ENCODE measurements around the gene SH3D19. TPM values are rescaled to one million over a fixed set of nuclear protein-coding genes. Genes with fewer than 3 reads are reported as not detected.
A peak's percentile ranks its signal among the peaks of the same experiment; 100 is the strongest.

SH3D19 gene
- total and polyA plus RNA-seq, 4 donors, result 22.1 to 69.2 (median 50.8) TPM

DNA sequence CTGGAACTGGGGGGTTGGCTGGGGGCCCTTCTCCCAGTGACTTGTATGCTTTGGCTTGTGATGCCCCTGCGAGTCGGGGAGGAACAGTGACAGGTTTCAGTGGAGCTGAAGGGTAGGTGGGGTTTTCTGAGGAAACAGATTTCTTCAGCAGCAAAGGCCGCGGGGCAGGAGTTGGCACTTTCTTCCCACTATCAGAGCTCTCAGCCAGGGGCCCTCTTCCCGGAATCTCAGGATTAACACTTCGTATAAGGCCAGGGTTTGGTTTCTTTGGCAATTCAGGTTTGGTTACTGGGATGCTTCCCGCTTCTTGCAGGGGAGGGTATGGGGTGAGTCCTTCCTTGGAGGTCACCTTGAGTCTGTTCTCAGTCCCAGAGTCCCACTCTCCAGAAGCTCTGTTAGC is 150.6 kb downstream of the SH3D19 start:
- H3K27ac ChIP-seq (ENCODE audit: low read depth in 1 of 2, low read length in 1 of 2), result peak overlapping the region in 1 of 2 donors; percentile 18
- peak overlapping the region in 1 of 2 donors; percentile 32 for H3K9ac ChIP-seq (ENCODE audit: insufficient read depth in 1 of 2, low read length in 2 of 2)
- no peaks in the 10 kb centered on the region for H3K27me3 ChIP-seq (ENCODE audit: control insufficient read depth in 3 of 3, insufficient read depth in 3 of 3, low read length in 2 of 3)
- H3K9me3 ChIP-seq (ENCODE audit: control insufficient read depth in 4 of 4, insufficient read depth in 3 of 4, low read length in 3 of 4), result no peaks in the 10 kb centered on the region
- no peak for ATAC-seq (ENCODE audit: insufficient read depth, low FRiP score)
- DNase-seq, result no peak
- peaks cover 10 to 38% (median 14%) of the 10 kb centered on the region in 4 donors for H3K36me3 ChIP-seq (ENCODE audit: control insufficient read depth in 4 of 4, insufficient read depth in 4 of 4, low read length in 4 of 4)
- peaks cover 2 to 55% (median 14%) of the 10 kb centered on the region in 5 donors for H3K4me1 ChIP-seq (ENCODE audit: control insufficient read depth in 5 of 5, insufficient read depth in 5 of 5, low read length in 5 of 5)
- WGBS, 2 donors, result 84 to 87% methylated on average over 7 of the region's 7 CpGs
- no peak overlapping the region for H3K4me3 ChIP-seq
- TF ChIP-seq, protein P1, sequence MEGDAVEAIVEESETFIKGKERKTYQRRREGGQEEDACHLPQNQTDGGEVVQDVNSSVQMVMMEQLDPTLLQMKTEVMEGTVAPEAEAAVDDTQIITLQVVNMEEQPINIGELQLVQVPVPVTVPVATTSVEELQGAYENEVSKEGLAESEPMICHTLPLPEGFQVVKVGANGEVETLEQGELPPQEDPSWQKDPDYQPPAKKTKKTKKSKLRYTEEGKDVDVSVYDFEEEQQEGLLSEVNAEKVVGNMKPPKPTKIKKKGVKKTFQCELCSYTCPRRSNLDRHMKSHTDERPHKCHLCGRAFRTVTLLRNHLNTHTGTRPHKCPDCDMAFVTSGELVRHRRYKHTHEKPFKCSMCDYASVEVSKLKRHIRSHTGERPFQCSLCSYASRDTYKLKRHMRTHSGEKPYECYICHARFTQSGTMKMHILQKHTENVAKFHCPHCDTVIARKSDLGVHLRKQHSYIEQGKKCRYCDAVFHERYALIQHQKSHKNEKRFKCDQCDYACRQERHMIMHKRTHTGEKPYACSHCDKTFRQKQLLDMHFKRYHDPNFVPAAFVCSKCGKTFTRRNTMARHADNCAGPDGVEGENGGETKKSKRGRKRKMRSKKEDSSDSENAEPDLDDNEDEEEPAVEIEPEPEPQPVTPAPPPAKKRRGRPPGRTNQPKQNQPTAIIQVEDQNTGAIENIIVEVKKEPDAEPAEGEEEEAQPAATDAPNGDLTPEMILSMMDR (IDR thresholded peaks at IDR 0.05; ENCODE audit: control extremely low read depth, extremely low read depth), result no peak

DNA sequence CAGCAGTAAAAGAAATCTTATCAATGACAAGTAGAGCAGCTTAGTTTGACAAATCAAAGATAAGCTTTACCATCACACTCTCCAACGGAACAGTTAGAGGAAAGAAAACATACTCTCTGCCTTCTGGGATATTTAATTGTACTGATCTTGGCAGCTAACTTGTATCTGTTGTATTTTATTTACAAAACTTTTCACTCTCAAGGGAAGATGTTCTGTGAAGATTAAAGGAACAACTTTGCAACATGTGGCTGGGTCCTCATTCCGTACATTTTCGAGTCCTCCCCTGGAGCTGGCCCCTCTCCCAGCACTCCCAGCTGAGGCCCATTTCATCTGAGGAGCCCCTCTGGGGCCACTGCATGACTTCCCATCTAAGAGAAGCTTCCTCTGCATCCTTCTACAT is 151.5 kb downstream of the SH3D19 start:
- WGBS, 2 donors, result 36 to 62% methylated on average over 3 of the region's 3 CpGs
- no peaks in the 10 kb centered on the region for H3K9me3 ChIP-seq (ENCODE audit: control insufficient read depth in 4 of 4, insufficient read depth in 3 of 4, low read length in 3 of 4)
- TF ChIP-seq, protein P1 (IDR thresholded peaks at IDR 0.05; ENCODE audit: control extremely low read depth, extremely low read depth), result no peak
- DNase-seq, result peak; percentile 87 to 97 (median 95)
- no peak overlapping the region for H3K4me3 ChIP-seq
- no peaks in the 10 kb centered on the region for H3K27me3 ChIP-seq (ENCODE audit: control insufficient read depth in 3 of 3, insufficient read depth in 3 of 3, low read length in 2 of 3)
- peaks cover 2 to 64% (median 16%) of the 10 kb centered on the region in 5 donors for H3K4me1 ChIP-seq (ENCODE audit: control insufficient read depth in 5 of 5, insufficient read depth in 5 of 5, low read length in 5 of 5)
- no peak for ATAC-seq (ENCODE audit: insufficient read depth, low FRiP score)
- H3K27ac ChIP-seq (ENCODE audit: low read depth in 1 of 2, low read length in 1 of 2), result no peak overlapping the region
- peak overlapping the region in 1 of 2 donors; percentile 23 for H3K9ac ChIP-seq (ENCODE audit: insufficient read depth in 1 of 2, low read length in 2 of 2)
- H3K36me3 ChIP-seq (ENCODE audit: control insufficient read depth in 4 of 4, insufficient read depth in 4 of 4, low read length in 4 of 4), result peaks cover 10 to 36% (median 14%) of the 10 kb centered on the region in 4 donors

DNA sequence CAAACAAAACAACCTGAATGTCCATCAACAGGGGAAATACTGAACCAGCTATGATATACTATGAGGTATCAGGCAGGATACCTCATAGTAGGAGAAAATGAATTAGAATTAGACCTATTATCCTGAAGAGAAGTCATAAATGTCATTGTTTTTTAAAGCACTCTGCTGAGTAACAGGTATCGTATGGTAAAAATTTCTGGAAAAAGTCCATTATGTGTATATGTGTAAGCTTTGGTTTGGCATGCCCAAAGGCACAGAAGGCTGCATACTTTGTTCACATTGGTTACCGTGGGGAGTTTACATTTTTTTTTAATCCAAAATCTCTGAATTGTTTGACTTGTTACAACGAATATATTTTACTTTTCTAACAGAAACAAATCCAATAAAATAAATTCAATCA is 155.5 kb downstream of the SH3D19 start:
- Histone ChIP-seq H3K4me3 (no peak overlapping the region), H3K27ac (ENCODE audit: low read depth in 1 of 2, low read length in 1 of 2) (no peak overlapping the region), H3K9ac (ENCODE audit: insufficient read depth in 1 of 2, low read length in 2 of 2) (no peak overlapping the region), H3K27me3 (ENCODE audit: control insufficient read depth in 3 of 3, insufficient read depth in 3 of 3, low read length in 2 of 3) (no peaks in the 10 kb centered on the region), H3K4me1 (ENCODE audit: control insufficient read depth in 5 of 5, insufficient read depth in 5 of 5, low read length in 5 of 5) (peaks cover 2 to 82% (median 19%) of the 10 kb centered on the region in 5 donors), H3K36me3 (ENCODE audit: control insufficient read depth in 4 of 4, insufficient read depth in 4 of 4, low read length in 4 of 4) (peaks cover 4 to 19% (median 7%) of the 10 kb centered on the region in 4 donors), H3K9me3 (ENCODE audit: control insufficient read depth in 4 of 4, insufficient read depth in 3 of 4, low read length in 3 of 4) (no peaks in the 10 kb centered on the region)
- WGBS, 2 donors, result 69 to 81% methylated on average over 3 of the region's 3 CpGs
- TF ChIP-seq, protein P1 (IDR thresholded peaks at IDR 0.05; ENCODE audit: control extremely low read depth, extremely low read depth), result no peak
- ATAC-seq (ENCODE audit: insufficient read depth, low FRiP score), result no peak
- peak in 1 of 3 donors; percentile 20 for DNase-seq

DNA sequence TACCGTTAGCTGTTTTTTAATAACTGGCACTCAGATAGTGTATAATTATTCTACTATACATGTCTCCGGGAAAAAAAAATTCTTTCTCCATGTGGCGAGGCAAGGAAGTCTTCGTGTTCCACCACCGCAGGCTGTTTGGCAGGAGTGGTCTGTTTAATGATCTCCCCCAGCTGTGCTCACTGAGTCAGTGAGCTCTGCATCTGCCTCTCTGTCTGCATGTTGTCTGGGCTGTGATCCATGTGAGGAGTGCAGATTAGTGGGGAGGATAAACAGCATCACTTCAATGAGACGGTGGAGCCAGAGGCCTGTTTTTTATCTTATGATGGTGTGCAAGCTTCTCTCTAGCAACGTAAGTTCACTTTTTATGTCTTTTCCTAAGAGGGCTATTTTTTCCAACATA is 156.2 kb downstream of the SH3D19 start:
- TF ChIP-seq, protein P1 (IDR thresholded peaks at IDR 0.05; ENCODE audit: control extremely low read depth, extremely low read depth), result no peak
- Histone ChIP-seq H3K27ac (ENCODE audit: low read depth in 1 of 2, low read length in 1 of 2) (peak overlapping the region in 1 of 2 donors; percentile 60), H3K27me3 (ENCODE audit: control insufficient read depth in 3 of 3, insufficient read depth in 3 of 3, low read length in 2 of 3) (no peaks in the 10 kb centered on the region), H3K4me3 (no peak overlapping the region), H3K9me3 (ENCODE audit: control insufficient read depth in 4 of 4, insufficient read depth in 3 of 4, low read length in 3 of 4) (no peaks in the 10 kb centered on the region), H3K4me1 (ENCODE audit: control insufficient read depth in 5 of 5, insufficient read depth in 5 of 5, low read length in 5 of 5) (peaks cover 2 to 76% (median 12%) of the 10 kb centered on the region in 5 donors), H3K36me3 (ENCODE audit: control insufficient read depth in 4 of 4, insufficient read depth in 4 of 4, low read length in 4 of 4) (peaks cover 0 to 12% (median 4%) of the 10 kb centered on the region in 4 donors), H3K9ac (ENCODE audit: insufficient read depth in 1 of 2, low read length in 2 of 2) (no peak overlapping the region)
- DNase-seq, result peak; percentile 96 to 99 (median 98)
- ATAC-seq (ENCODE audit: insufficient read depth, low FRiP score), result peak; percentile 84
- WGBS, 2 donors, result 72 to 82% methylated on average over 7 of the region's 7 CpGs

Data from lung (tissue), 12 donors.